ENCODE data around the gene BCL6.
A peak's percentile ranks its signal among the peaks of the same experiment; 100 is the strongest.

Gene BCL6

DNA sequence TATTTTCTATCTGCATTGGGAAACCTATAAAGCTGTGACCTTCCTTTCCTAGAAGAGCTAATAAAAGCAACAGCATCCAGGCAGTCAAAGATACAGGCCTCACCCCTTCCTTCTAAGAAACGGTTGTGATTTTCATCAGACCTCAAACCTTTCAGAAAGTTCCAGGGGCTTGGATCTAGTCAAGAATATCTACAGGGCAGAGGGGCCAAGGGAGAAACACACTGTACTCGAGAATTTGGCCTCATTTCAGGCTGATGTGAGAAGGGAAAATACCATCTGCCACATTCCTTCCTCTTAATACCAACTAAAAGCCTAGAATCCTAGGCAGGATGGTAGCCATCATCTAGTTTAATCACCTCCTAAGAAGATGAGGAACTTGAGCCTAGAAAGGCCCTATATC is 24.5 kb upstream of the BCL6 start:
- ATAC-seq, result no peak

DNA sequence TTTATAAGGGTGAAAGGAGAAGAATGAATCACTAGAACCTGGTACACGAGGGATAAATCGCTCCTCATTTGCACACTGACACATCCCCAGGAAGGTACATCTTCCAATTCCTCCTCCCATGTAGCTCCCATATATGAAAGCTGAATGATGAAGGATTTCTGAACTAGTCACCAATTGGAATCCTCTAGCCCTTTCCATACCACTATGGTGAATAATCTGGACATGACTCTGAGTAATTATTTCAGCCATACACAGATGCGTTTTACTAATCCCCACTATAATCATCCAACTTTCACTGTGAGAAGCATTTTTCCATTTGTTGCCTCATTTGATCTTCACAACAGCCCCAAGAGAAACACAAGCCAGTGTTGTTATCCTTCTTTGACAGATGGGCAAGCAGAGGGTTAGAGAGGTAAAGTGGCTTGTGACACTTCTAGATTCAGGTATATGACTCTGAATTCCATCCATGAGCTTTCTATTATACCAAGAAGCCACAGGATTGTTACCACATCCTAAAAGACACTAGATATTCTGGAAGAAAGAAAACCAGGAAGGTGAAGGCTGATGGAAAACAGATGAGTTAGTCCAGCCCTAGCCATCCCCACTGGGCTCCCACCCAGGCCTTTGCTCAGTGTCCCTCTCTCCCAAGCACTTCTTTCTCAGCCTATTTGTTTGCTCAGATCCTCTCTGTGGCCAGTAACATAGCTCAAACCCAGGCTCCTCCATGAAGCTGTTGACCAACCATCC is 22.2 kb upstream of the BCL6 start:
- TF ChIP-seq ZNF70 (CRISPR knock-in tag; IDR thresholded peaks at IDR 0.05) (no peak), RARB (CRISPR knock-in tag; IDR thresholded peaks at IDR 0.05) (no peak), TOX (CRISPR knock-in tag; IDR thresholded peaks at IDR 0.05; ENCODE audit: borderline replicate concordance) (no peak), ZFP3 (CRISPR knock-in tag; IDR thresholded peaks at IDR 0.05) (no peak), ARNTL (CRISPR knock-in tag; IDR thresholded peaks at IDR 0.05; ENCODE audit: borderline replicate concordance, low read depth) (no peak)
- peak; percentile 83 for ATAC-seq

More for the DNA sequence above, 24.5 kb upstream of the BCL6 start:
- TF ChIP-seq, protein P1, sequence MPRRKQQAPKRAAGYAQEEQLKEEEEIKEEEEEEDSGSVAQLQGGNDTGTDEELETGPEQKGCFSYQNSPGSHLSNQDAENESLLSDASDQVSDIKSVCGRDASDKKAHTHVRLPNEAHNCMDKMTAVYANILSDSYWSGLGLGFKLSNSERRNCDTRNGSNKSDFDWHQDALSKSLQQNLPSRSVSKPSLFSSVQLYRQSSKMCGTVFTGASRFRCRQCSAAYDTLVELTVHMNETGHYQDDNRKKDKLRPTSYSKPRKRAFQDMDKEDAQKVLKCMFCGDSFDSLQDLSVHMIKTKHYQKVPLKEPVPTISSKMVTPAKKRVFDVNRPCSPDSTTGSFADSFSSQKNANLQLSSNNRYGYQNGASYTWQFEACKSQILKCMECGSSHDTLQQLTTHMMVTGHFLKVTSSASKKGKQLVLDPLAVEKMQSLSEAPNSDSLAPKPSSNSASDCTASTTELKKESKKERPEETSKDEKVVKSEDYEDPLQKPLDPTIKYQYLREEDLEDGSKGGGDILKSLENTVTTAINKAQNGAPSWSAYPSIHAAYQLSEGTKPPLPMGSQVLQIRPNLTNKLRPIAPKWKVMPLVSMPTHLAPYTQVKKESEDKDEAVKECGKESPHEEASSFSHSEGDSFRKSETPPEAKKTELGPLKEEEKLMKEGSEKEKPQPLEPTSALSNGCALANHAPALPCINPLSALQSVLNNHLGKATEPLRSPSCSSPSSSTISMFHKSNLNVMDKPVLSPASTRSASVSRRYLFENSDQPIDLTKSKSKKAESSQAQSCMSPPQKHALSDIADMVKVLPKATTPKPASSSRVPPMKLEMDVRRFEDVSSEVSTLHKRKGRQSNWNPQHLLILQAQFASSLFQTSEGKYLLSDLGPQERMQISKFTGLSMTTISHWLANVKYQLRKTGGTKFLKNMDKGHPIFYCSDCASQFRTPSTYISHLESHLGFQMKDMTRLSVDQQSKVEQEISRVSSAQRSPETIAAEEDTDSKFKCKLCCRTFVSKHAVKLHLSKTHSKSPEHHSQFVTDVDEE (CRISPR knock-in tag; IDR thresholded peaks at IDR 0.05), result no peak
- TF ChIP-seq PPARA (CRISPR knock-in tag; IDR thresholded peaks at IDR 0.05; ENCODE audit: borderline replicate concordance) (no peak), ZFP3 (CRISPR knock-in tag; IDR thresholded peaks at IDR 0.05) (no peak), ESRRG (CRISPR knock-in tag; IDR thresholded peaks at IDR 0.05) (no peak), ZNF8 (CRISPR knock-in tag; IDR thresholded peaks at IDR 0.05) (no peak), RARB (CRISPR knock-in tag; IDR thresholded peaks at IDR 0.05) (no peak), CSDC2 (CRISPR knock-in tag; IDR thresholded peaks at IDR 0.05) (no peak), BACH2 (CRISPR knock-in tag; IDR thresholded peaks at IDR 0.05; ENCODE audit: borderline replicate concordance) (no peak), ISL1 (CRISPR knock-in tag; IDR thresholded peaks at IDR 0.05) (no peak), TOX (CRISPR knock-in tag; IDR thresholded peaks at IDR 0.05; ENCODE audit: borderline replicate concordance) (no peak), TCF4 (CRISPR knock-in tag; IDR thresholded peaks at IDR 0.05; ENCODE audit: borderline replicate concordance) (no peak), ZNF70 (CRISPR knock-in tag; IDR thresholded peaks at IDR 0.05) (no peak), GLIS3 (CRISPR knock-in tag; IDR thresholded peaks at IDR 0.05) (no peak)
- TF ChIP-seq, protein P2, sequence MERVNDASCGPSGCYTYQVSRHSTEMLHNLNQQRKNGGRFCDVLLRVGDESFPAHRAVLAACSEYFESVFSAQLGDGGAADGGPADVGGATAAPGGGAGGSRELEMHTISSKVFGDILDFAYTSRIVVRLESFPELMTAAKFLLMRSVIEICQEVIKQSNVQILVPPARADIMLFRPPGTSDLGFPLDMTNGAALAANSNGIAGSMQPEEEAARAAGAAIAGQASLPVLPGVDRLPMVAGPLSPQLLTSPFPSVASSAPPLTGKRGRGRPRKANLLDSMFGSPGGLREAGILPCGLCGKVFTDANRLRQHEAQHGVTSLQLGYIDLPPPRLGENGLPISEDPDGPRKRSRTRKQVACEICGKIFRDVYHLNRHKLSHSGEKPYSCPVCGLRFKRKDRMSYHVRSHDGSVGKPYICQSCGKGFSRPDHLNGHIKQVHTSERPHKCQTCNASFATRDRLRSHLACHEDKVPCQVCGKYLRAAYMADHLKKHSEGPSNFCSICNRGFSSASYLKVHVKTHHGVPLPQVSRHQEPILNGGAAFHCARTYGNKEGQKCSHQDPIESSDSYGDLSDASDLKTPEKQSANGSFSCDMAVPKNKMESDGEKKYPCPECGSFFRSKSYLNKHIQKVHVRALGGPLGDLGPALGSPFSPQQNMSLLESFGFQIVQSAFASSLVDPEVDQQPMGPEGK (CRISPR knock-in tag; IDR thresholded peaks at IDR 0.05; ENCODE audit: borderline replicate concordance), result no peak
- TF ChIP-seq, protein P3, sequence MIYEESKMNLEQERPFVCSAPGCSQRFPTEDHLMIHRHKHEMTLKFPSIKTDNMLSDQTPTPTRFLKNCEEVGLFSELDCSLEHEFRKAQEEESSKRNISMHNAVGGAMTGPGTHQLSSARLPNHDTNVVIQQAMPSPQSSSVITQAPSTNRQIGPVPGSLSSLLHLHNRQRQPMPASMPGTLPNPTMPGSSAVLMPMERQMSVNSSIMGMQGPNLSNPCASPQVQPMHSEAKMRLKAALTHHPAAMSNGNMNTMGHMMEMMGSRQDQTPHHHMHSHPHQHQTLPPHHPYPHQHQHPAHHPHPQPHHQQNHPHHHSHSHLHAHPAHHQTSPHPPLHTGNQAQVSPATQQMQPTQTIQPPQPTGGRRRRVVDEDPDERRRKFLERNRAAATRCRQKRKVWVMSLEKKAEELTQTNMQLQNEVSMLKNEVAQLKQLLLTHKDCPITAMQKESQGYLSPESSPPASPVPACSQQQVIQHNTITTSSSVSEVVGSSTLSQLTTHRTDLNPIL (CRISPR knock-in tag; IDR thresholded peaks at IDR 0.05; ENCODE audit: low read depth), result no peak

DNA sequence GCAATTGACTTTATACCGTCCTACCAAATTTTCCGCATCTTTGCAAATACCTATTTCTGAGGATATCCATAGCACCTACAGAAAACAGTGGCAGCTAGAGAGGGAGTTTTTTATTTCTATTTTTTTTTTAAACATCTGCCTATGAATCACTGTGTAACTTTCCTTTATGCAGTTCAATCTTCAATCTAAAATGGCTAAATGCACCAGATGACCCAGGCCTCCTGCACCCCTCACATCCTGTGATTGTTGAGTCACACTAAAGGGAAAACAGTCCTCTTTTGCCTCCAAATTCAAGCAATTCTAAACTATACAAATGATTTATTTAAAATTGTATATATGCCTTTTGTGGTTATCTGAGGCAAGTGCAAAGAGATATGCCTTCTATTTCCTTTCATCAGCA is 20.1 kb upstream of the BCL6 start:
- no peak for ATAC-seq

More for the DNA sequence above, 20.1 kb upstream of the BCL6 start:
- TF ChIP-seq ESRRG (CRISPR knock-in tag; IDR thresholded peaks at IDR 0.05) (no peak), ZNF565 (CRISPR knock-in tag; conservative IDR thresholded peaks at IDR 0.05; ENCODE audit: low read depth) (no peak), SNAI2 (CRISPR knock-in tag; IDR thresholded peaks at IDR 0.05) (no peak), ZNF70 (CRISPR knock-in tag; IDR thresholded peaks at IDR 0.05) (no peak), ARNTL (CRISPR knock-in tag; IDR thresholded peaks at IDR 0.05; ENCODE audit: borderline replicate concordance, low read depth) (no peak), PPARA (CRISPR knock-in tag; IDR thresholded peaks at IDR 0.05; ENCODE audit: borderline replicate concordance) (no peak), ZNF8 (CRISPR knock-in tag; IDR thresholded peaks at IDR 0.05) (no peak), CSRNP3 (CRISPR knock-in tag; IDR thresholded peaks at IDR 0.05) (no peak), ZFP30 (CRISPR knock-in tag; IDR thresholded peaks at IDR 0.05) (no peak)
- TF ChIP-seq, protein P4, sequence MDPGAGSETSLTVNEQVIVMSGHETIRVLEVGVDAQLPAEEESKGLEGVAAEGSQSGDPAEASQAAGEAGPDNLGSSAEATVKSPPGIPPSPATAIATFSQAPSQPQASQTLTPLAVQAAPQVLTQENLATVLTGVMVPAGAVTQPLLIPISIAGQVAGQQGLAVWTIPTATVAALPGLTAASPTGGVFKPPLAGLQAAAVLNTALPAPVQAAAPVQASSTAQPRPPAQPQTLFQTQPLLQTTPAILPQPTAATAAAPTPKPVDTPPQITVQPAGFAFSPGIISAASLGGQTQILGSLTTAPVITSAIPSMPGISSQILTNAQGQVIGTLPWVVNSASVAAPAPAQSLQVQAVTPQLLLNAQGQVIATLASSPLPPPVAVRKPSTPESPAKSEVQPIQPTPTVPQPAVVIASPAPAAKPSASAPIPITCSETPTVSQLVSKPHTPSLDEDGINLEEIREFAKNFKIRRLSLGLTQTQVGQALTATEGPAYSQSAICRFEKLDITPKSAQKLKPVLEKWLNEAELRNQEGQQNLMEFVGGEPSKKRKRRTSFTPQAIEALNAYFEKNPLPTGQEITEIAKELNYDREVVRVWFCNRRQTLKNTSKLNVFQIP (CRISPR knock-in tag; IDR thresholded peaks at IDR 0.05; ENCODE audit: borderline replicate concordance, low read depth), result no peak
